Stimulated activated CD4-positive, alpha-beta T cell treated with anti-CD3 and anti-CD28 coated beads, Interleukin-12 subunit alpha, Interleukin-12 subunit beta, amount 100 ng/mL, for 48 hours (primary cell): ENCODE results near the gene SETD6.

Source experiments
- DNase-seq, 3 donors: peaks; one replicate each; pipeline ENCODE4 v3.0.0-alpha.2; 2020; ENCODE audit warnings: low read depth in 2 of 3, low spot score in 1 of 3

SETD6 gene

DNA sequence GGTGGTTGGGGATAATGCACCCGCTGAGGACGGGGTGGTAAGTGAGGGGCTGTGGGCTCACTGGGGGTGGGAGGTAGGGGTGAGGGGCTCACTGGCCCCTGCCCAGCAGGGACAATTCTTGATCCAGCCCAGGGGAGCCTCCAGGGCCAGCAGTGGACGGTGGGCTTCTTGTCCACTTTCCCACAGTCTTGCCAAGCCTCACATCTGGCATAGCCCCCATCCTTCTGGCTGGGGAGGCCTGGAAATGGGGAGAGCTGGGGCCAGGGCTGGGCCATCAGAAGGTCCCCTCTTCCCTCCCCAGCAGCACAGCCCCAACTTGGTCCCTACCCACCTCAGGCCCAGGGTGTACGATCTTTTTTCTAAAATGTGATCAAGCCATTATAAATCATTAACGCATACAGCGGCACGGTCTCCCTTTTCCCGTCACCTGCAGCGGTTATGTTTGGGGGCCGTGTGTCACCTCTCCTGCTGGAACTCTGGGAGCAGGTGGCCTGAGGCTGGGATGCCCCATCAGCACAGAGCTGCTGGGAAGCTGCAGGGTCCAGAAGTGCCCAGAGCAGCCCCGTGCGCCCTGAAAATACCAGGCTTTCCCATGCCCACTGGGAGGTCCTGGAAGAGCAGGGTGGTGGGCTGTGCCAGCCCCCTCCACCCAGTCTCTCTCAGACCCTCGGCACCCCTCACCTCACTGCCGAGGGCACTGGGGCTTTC is 7.2 kb upstream of the SETD6 start:
- no peak for DNase-seq

DNA sequence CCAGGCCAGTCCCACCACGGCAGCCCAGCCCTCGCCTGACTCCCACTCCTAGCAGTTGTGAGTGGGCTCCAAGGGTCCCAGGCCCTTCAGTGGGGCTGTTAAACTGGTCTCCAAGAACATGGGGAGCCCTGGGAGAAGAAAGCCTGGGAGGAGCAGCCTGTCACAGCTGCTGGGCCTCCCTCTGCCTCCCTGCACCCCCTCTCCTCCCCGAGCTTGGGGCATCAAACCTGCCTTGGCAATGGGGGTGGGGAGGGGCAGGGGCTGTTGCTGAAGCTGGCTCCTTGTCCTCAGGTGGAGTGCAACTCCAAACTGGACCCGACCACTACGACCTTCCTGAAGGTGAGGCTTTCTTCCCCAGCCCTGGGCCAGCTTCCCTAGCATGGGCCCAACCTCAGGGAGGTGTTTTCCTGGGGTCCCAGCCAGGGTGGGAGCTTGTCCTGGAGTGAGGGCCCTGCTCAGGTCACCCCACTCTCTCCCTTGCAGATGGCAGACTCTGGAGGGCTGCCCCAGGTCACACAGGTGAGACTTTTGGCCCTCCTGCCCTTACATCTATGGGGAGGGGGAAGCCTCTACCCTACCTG is 6.6 kb upstream of the SETD6 start:
- DNase-seq: no peak

DNA sequence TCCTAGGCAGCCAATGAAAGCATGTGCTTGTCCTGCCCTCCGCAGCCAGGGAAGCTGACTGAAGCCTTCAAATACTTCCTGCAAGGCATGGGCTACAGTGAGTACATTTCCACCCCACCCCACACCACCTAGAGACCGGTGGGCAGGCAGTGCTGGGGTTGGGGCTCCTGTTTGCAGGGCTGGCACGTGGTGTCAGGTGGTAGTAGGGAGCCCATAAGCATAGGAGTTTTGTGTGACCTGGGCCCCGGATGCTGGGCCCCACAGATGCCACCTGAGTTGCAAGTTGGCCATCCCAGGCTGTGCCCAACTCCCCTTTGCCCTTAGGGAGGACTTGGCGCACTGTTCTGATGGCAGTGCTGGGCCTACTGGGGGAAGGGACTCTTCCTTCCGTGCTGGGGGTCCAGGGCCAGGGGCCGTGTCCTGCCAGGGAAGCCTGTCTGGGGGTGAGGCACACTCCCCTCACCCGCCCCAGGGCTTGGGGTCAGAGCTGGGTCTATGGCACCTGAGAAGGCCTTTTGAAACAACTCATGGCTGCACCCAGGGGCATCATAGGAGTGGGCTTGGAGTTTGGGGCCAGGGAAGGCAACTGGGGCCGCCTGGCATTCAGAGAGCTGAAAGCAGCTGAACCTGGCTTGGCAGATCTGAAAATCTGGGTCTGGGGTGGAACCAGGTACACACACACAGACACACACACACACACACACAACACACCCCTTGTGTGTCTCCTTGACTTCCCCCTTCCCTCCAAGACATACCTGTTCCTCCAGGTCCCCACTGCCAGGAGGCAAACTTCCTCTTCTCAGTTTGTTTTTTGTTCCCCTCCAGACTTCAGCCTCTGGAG is 5.8 kb upstream of the SETD6 start:
- DNase-seq: no peak

DNA sequence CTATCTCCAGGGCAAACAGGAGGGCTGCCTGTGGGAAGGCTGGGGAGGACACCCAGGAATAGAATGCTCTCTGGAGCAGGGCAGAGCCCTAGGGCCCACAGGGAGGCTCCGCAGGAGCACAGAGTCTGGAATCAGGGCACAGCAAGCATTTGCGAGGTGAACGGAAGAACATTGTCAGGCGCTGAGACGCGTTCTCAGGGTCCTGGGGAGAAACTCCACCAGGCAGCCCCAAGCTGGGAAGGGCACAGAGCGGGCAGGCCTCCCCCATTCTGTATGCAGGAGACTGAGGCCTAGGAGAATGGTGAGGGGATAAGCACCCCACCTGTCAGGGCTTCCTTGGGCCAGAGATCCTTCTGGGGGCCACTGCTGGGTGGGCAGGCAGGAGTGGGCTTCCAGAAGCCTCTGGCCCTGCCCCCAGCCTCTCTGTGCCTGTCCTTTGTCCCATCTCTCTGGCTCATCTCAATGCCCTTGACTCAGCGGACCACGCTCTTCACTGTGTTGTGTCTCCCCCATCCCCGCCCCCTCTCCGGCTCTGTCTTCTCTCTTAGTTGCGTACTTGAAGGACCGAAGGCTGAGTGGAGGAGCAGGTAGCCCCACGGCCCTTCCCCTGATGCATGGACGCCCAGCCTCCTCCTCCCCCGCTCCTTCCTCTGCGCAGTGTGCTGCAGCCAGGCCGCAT is 5.1 kb upstream of the SETD6 start:
- no peak for DNase-seq

DNA sequence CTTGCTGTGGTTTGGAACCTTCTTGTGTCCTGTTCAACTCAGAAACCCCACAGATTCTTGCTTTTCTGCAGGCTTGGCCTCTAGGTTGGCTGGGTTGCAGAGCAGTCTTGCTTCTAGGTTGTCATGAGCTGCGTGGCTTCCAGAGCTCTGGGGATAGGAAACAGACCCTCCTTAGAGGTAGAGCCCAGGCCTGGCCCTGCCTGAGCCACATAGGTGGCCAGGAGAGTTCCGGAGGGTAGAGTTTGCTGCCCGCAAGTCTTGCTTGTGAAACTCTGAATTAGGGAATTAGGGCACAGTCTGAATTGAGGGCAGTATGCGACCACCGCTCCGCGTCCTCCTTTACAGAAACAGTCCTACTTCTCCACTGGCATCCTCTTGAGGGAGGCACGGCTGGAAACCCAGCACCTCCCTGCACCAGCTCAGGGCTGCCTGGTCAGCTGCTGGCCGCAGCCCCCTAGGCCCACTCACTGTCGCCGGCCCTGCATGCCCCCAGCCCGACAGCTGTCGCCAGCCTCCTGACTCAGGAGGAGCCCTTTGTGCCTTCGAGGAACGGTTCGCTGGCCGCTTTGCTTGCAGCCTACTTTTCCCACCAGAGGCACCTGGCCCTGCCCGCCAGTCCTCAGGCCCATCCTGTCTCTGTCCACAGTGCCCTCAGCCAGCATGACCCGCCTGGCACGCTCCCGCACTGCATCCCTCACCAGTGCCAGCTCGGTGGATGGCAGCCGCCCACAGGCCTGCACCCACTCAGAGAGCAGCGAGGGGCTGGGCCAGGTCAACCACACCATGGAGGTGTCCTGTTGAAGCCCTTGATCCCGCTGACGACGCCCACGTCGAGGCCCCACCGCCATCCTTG is 4.3 kb upstream of the SETD6 start:
- no peak for DNase-seq

DNA sequence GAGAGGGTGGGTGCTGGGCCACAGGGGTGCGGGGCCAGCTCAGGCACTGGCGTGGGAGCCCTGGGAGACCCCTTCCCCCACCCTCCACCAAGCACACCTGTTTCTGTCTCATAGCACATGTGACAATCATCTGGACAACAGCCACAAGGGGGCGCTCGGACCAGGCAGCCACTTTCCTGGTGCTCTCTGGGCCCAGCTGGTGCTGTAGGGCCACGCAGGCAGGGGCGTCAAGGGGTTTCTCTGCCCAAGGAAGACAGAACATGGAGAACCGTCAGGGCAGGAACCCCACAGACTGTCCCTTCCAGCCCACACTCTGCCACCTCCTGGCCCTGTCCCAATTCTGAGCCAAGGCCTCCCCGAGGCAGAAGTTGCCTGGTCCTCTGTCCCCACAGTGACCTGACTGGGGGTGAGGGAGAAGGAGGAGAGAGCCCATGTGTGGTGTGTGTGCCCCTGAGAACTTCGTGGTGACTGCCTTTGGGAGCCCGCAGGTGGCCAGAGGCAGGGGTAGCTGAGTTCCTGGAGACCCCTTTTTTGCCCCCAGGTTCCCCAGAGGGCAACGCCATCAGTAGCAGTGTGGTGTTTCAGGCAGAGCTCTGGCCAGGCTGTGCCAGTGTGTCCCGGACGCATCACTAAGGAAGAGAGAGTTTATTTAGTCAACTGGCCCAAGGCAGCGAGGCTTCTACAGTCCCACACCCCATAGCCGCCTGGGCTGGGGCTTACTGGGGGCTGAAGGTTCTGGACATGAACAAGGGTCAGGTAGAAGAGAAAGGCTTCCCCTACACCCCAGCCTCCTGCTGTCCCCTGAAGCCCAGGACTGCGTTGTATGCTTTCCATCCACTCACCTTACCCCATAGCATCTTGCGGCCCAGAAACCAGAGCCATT is 3.1 kb upstream of the SETD6 start:
- DNase-seq: peak; percentile 72 to 88 (median 80)

DNA sequence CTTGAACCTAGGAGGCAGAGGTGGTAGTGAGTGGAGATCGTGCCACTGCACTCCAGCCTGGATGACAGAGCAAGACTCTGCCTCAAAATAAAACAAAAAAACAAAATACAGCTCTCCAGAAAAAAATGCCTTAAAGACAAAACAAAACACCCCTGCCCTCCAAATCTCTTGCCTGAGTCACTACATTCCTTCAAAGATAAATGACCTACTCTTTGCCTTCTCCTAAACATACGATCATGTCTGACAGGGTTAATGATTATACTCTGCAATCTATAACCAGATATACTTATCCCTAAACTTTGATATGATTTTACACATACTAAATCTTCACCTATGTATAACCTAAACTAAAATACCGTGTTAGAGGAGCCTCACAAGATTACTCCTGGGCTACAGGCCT is 1.4 kb upstream of the SETD6 start:
- DNase-seq: no peak

DNA sequence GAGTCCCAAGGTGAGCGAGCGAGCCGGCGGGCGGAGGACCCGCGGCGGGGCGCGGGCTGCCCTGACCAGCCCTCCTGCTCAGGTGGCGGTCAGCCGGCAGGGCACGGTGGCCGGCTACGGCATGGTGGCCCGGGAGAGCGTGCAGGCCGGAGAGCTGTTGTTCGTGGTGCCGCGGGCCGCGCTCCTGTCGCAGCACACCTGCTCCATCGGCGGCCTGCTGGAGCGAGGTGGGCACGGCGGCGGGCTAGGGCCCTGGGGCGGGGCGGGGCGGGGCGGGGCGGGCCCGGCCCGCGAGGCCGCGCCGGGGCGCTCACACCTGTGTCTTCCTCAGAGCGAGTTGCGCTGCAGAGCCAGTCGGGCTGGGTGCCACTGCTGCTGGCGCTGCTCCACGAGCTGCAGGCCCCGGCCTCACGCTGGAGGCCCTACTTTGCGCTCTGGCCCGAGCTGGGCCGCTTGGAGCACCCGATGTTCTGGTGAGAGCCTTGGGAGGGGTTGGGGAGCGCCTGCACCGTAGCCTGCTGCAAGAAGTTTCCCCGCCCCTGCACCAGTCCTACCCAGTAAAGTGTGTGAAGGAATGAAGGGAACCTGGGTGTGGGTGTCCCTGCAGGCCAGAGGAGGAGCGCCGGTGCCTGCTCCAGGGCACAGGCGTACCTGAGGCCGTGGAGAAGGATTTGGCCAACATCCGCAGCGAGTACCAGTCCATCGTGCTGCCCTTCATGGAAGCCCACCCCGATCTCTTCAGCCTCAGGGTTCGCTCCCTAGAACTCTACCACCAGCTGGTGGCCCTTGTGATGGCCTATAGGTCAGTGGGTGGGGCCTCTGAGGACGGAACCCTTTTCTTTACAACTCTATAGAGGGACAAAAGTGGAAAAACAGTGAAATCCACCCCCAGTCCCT is 802 bp downstream of the SETD6 start:
- peak in 1 of 3 donors; percentile 28 for DNase-seq

DNA sequence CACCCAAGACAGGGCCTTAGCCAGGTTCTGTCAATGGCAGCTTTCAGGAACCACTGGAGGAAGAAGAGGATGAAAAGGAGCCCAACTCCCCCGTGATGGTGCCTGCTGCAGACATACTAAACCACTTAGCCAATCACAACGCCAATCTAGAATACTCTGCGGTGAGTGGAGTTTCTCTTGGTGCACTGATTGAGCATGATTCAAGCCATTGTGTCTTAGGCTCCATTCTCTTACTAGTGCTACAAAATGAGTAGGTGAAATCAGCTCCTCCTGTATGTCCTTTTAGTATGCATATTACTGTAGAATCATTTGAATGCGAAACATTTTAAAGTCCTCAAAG is 1.4 kb downstream of the SETD6 start:
- DNase-seq: no peak

DNA sequence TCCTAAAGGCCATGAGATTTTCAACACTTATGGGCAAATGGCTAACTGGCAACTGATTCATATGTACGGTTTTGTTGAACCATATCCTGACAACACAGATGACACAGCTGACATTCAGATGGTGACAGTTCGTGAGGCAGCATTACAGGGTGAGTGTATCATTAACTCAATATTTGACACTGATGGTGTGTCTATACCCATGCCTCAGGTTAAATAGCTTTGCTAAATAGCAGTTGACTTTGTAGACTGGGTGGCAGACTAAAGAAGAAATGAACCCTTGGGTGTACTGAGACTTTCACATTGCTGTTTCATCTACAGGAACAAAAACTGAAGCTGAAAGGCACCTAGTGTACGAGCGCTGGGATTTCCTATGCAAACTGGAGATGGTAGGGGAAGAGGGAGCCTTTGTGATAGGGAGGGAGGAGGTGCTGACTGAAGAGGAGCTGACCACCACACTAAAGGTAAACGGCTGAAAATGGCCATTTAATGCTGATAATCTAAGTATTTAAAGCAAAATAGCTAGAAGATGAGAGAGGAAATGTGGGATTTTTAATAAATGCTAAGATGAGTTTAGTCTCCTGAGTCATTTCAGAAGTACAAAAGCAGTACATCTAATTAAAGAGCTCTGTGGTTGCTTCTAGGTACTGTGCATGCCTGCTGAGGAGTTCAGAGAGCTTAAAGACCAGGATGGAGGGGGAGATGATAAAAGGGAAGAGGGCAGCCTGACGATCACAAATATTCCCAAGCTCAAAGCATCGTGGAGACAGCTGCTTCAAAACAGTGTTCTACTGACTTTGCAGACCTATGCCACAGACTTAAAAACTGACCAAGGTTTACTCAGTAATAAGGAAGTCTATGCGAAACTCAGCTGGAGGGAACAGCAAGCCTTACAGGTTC is 3.0 kb downstream of the SETD6 start:
- no peak for DNase-seq

DNA sequence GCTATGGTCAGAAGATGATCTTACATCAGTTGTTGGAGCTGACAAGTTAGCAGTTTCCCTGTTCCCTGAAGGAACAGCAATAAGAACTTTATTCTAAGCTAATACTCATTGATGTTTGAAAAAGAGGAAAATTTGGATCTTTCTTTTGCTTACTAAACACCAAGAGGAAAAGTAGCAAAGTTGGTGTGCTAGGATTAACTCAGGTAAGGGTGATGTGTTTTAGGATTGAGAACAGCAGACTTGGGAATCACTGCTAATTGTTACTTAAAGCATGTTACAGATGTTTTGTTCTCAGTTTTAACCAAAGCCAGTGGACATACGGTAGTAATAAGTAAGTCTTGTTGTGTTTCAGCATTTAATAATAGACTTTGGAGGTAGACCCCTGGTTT is 3.7 kb downstream of the SETD6 start:
- DNase-seq: no peak

DNA sequence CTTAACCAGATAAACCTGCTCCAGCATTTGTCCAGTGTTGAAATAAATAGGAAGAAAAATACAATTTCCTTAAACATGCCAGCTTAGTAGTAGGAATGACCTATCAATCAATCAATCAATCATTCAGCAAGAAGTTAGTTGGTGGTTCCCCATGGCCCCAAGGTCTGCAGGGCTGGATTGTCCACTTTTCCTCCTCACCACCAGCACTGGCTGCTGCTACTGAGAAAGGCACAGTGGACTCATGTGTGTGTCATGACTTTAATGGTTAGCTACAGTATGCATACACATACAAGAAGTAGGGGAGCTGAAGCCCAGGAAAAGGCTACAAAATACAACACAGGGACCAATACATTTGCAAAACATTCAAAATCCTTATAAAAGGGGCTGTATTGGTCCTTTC is 4.4 kb downstream of the SETD6 start:
- no peak for DNase-seq

DNA sequence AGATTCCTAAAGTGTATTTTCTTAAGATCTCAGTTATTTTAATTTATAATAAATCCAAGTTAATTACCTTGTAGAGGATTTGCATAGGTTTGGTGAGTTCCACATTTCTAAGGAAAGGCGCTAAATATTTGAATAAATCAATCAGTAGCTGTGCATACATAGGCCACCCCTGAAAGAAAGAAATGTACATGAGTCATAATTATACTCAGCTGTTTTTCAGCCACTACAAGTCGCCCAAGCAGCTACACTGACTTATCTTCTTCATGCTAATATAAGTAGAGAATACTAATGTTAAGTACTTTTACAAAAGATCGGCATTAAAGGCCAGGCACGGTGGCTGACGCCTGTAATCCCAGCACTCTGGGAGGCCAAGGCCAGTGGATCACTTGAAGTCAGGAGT is 14.9 kb downstream of the SETD6 start:
- no peak for DNase-seq

DNA sequence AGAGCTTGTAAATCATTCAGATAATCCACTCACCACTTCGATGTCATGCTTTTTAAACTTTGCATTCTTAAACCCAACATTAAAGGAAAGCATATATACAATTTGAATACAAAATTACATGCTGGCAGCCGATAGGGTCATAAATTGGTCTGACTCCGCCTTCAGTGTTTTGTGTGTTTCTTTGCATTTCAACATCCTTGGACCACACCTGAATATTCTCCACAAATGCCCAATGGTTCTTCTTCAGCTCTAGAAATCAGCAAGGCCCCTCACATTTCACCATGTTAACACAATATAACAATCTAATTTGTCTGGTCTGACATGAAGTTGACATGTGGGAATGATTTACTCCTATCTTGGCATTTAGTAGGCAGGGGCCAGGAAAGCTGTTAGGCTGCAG is 17.1 kb downstream of the SETD6 start:
- no peak for DNase-seq

DNA sequence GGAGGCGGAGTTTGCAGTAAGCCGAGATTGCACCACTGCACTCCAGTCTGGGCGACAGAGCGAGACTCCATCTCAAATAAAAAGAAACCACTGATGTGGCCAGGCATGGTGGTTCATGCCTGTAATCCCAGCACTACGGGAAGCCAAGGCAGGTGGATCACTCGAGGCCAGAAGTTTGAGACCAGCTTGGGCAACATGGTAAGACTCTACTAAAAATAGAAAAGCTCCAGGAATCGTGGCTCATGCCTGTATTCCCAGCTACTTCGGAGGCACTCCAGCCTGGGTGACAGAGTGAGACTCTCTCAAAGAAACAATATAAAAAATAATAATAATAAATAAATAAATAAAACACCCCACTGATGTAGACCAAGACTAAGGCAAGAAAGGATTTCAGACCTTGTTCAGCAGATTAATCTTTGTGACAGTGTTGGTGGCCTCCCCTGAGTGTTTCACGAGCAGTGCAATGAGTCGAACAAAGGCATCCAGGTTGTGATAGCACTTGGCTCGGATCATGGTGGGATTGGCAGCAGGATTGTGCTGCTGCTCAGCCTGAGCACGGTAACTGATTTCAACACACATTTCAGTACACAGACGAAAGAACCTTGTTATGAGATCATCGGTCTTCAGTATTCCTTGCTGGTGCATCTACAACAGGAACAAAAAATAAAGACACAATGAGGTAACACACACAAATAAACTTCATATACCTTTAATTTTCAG is 18.6 kb downstream of the SETD6 start:
- no peak for DNase-seq

DNA sequence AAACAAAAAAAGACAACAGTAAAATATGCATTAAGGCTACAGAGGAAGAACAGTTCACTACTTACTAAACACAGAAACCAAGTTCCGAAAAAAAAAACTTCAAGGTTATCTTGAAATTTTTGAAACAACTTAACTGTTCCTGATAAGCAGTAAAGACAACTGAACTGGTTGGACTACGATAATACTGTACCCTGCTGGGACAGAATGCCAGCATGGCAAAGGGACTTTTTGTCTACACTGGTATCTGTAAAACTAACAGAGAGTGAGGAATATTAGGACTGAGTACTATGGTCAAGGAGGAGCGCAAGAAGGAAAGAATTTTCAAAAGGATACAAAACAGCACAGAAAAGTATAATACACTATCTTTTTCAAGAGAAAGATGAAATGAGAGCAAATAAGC is 19.8 kb downstream of the SETD6 start:
- no peak for DNase-seq

DNA sequence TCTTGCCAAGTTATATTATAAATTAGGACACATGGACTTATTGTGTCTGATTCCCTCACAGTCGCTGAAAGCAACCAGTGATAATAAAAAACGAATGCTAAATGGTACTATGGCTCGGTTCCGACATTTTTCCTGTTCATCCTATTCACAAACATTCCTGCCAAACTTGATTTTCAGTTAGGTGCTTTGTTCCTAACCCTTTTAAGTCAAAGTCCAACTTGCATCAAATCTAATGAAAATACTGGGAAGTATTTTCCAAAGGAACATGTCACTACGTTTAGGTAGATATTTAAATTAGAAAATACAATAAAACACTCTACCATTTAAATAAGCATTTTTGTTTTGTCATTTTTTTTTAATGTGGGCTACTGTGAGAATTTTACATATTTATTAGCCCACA is 21.0 kb downstream of the SETD6 start:
- no peak for DNase-seq
